ENCODE measurements around the gene ITIH2. TPM values are rescaled to one million over a fixed set of nuclear protein-coding genes. Genes with fewer than 3 reads are reported as not detected.
"Not testable (repeated sequence)": the region's sequence is repeated elsewhere in the genome, so short reads cannot be mapped to it uniquely, and the experiment has no call there.

Gene ITIH2
- total RNA-seq, 6 experiments from 2014 or later: not detected

DNA sequence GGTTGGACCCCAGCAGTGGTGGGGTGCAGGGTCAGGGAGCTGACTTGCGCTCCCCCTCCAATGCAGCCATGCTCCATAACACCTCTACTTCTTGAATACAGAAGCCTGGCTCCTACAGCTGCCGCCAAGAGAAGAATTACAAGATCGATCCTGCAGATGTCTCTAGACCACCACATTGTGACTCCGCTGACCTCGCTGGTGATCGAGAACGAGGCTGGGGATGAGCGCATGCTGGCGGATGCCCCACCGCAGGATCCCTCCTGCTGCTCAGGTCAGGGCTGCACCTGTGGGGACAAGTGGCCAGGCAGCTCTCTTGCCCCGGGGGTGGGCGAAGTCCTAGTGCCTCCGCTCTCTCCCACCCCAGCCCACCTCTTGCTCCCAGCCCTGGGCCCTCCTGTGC lies 31.7 kb downstream of the ITIH2 start:
- Mint-ChIP-seq H3K4me1 (ENCODE audit: low read depth) (no peaks in the 10 kb centered on the region; the same call in 1 of the 2 replicates), H3K27me3 (ENCODE audit: insufficient read depth) (peaks cover 2% of the 10 kb centered on the region), H3K4me3 (no peak overlapping the region), H3K36me3 (ENCODE audit: low read depth) (no peaks in the 10 kb centered on the region), H3K27ac (no peak overlapping the region), H3K9me3 (no peaks in the 10 kb centered on the region)
- DNase-seq: no peak
- TF ChIP-seq, protein P1, sequence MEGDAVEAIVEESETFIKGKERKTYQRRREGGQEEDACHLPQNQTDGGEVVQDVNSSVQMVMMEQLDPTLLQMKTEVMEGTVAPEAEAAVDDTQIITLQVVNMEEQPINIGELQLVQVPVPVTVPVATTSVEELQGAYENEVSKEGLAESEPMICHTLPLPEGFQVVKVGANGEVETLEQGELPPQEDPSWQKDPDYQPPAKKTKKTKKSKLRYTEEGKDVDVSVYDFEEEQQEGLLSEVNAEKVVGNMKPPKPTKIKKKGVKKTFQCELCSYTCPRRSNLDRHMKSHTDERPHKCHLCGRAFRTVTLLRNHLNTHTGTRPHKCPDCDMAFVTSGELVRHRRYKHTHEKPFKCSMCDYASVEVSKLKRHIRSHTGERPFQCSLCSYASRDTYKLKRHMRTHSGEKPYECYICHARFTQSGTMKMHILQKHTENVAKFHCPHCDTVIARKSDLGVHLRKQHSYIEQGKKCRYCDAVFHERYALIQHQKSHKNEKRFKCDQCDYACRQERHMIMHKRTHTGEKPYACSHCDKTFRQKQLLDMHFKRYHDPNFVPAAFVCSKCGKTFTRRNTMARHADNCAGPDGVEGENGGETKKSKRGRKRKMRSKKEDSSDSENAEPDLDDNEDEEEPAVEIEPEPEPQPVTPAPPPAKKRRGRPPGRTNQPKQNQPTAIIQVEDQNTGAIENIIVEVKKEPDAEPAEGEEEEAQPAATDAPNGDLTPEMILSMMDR (IDR thresholded peaks at IDR 0.05): no peak

DNA sequence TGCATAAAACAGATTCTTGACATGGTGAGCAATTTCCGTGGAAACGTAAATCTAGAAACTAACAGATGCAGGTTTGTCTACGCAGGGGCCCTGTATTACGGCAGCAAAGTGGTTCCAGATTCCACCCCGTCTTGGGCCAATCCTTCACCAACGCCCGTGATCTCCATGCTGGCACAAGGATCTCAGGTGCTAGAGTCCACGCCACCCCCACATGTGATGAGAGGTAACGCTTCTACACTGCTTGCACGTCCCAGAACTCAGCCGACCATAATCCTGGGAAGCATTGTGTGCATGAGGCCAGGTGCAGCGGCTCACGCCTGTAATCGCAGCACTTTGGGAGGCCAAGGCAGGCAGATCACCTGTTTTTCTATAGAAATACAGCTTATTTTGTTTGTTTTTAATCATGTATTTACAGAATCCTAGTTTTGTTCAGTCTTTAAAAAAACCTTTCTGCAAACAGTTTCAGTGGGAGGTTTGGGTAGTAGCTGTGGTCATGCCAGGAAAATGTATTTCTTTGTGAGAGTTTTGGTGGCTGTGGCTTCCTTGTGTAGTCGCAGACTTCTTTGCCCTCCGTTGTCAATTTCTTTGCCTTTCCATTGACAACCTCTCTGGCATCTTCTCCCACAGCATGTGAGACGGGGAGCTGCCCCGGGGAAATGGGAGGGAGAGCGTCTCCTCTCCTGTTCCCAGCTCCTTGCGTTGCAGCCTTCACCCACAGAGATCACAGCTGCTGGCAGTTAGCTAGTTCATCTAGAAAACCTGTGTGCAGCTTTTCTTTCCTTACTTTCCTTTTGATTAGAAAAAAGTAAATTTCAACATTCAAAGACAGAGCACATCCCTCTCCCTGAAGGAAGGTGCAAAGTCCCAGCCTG lies 35.7 kb downstream of the ITIH2 start:
- TF ChIP-seq, protein P1 (IDR thresholded peaks at IDR 0.05): no peak
- H3K9me3 Mint-ChIP-seq: no peaks in the 10 kb centered on the region
- no peaks in the 10 kb centered on the region for H3K36me3 Mint-ChIP-seq (ENCODE audit: low read depth)
- no peaks in the 10 kb centered on the region for H3K4me1 Mint-ChIP-seq (ENCODE audit: low read depth)
- no peak overlapping the region for H3K27ac Mint-ChIP-seq
- H3K27me3 Mint-ChIP-seq (ENCODE audit: insufficient read depth): peaks cover 2% of the 10 kb centered on the region
- no peak overlapping the region for H3K4me3 Mint-ChIP-seq
- no peak for DNase-seq

DNA sequence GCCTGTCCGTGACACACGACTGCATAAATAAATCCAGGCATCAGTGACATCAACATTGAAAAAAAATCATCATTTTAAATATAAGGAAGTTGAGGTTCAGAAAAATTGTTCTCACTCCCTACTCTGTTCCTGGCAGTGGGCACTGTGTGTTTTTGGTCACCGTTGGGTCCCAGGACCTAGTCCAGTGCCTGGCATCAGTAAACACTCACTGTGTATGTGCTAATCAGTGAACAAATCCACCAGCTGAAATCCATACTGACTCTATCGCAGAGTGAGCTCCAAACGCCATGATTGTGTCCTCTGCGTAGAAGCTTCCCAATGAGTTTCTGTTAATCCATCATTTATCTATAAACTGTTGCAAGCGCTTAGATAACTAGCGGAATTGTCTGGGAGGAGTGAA lies 41.2 kb downstream of the ITIH2 start:
- TF ChIP-seq, protein P1 (IDR thresholded peaks at IDR 0.05): no peak
- H3K4me1 Mint-ChIP-seq (ENCODE audit: low read depth): no peaks in the 10 kb centered on the region
- DNase-seq: no peak

DNA sequence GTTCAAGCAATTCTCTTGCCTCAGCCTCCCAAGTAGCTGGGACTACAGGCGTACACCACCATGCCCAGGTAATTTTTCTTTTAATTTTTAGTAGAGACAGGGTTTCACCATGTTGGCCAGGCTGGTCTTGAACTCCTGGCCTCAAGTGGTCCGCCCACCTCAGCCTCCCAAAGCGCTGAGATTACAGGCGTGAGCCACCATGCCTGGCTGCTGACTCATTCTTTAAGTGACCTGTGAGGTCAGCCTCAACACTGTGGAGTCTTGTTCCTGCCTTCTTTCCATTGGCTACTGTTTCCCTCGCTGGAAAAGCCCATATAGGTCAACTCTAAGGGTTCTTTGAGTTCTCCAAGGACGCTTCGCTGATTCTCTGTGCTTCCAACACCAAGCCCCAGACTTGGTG lies 45.5 kb downstream of the ITIH2 start:
- H3K36me3 Mint-ChIP-seq (ENCODE audit: low read depth): peaks cover 31% of the 10 kb centered on the region
- H3K27me3 Mint-ChIP-seq (ENCODE audit: insufficient read depth); H3K27ac Mint-ChIP-seq; H3K4me3 Mint-ChIP-seq; H3K4me1 Mint-ChIP-seq (ENCODE audit: low read depth); DNase-seq; H3K9me3 Mint-ChIP-seq: not testable (repeated sequence)

More for the DNA sequence above, 41.2 kb downstream of the ITIH2 start:
- Mint-ChIP-seq H3K9me3 (no peaks in the 10 kb centered on the region), H3K27ac (no peak overlapping the region), H3K4me3 (no peak overlapping the region), H3K27me3 (ENCODE audit: insufficient read depth) (peaks cover 3% of the 10 kb centered on the region), H3K36me3 (ENCODE audit: low read depth) (no peaks in the 10 kb centered on the region)

DNA sequence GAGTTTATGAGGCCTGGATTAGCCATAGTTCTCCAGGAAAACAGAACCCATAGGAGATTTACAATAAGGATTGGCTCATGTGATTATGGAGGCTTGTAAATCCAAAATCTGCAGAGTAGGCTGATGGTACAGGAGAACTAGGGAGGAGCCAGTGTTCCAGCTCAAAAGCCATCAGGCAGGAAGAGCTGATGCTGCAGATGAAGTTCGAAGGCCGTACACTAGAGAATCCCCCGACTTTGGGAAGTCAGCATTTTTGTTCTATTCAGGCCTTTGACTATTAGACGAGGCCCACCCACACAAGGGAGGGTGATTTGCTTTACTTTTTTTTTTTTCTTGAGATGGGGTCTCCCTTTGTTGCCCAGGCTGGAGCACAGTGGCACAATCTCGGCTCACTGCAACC lies 47.1 kb downstream of the ITIH2 start:
- DNase-seq: no peak

DNA sequence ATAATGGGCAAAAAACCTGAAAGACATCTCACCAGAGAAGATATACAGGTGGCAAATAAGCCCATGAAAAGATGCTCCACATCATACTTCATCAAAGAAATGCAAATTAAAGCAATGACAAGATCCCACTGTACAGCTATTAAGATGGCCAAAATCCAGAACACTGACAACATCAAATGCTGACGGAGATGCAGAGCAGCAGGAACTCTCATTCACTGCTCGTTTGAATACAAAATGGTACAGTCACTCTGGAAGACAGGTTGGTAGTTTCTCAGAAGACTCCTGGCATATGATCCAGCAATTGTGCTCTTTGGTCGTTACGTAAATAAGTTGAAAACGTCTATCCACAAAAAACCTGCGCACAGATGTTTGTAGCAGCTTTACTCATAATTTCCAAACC lies 49.1 kb downstream of the ITIH2 start:
- no peak overlapping the region for H3K4me3 Mint-ChIP-seq

More for the DNA sequence above, 47.1 kb downstream of the ITIH2 start:
- peaks cover 36% of the 10 kb centered on the region for H3K36me3 Mint-ChIP-seq (ENCODE audit: low read depth)
- H3K9me3 Mint-ChIP-seq: no peaks in the 10 kb centered on the region
- H3K4me3 Mint-ChIP-seq: no peak overlapping the region
- no peaks in the 10 kb centered on the region for H3K4me1 Mint-ChIP-seq (ENCODE audit: low read depth)
- H3K27me3 Mint-ChIP-seq (ENCODE audit: insufficient read depth): peaks cover 3% of the 10 kb centered on the region
- TF ChIP-seq, protein P1 (IDR thresholded peaks at IDR 0.05): no peak
- no peak overlapping the region for H3K27ac Mint-ChIP-seq

More for the DNA sequence above, 49.1 kb downstream of the ITIH2 start:
- Mint-ChIP-seq H3K27me3 (ENCODE audit: insufficient read depth) (peaks cover 2% of the 10 kb centered on the region), H3K4me1 (ENCODE audit: low read depth) (no peaks in the 10 kb centered on the region), H3K9me3 (no peaks in the 10 kb centered on the region), H3K36me3 (ENCODE audit: low read depth) (peaks cover 39% of the 10 kb centered on the region), H3K27ac (no peak overlapping the region)
- no peak for DNase-seq
- TF ChIP-seq, protein P1 (IDR thresholded peaks at IDR 0.05): no peak

All from HFFc6 (cell line).